ACC112 (cell line): Measurements from ENCODE around the gene CHD9.
A peak's percentile ranks its signal among the peaks of the same experiment; 100 is the strongest.

ENCODE experiments used
- H2AFZ ChIP-seq: fragments of 200-600 bp; sonication (generic); one replicate; pipeline ENCODE4 v1.6.0; 2017; ENCODE audit warnings: antibody characterized with exemption, low read length; ENCODE audit not compliant: unreplicated experiment
- H3K27ac ChIP-seq: fragments of 200-600 bp; sonication (generic); 2 replicates; pipeline ENCODE4 v1.5.1; 2014; ENCODE audit warnings: low read depth, mild to moderate bottlenecking, antibody characterized with exemption, low read length, moderate library complexity
- H3K27me3 ChIP-seq: fragments of 200-600 bp; sonication (generic); 2 replicates; pipeline ENCODE4 v1.6.1; 2014; ENCODE audit warnings: mild to moderate bottlenecking, antibody characterized with exemption, low read length, moderate library complexity, mixed read lengths; ENCODE audit not compliant: insufficient read depth
- H3K36me3 ChIP-seq: fragments of 200-600 bp; sonication (generic); 2 replicates; pipeline ENCODE4 v1.6.1; 2016; ENCODE audit warnings: mild to moderate bottlenecking, antibody characterized with exemption, low read length, moderate library complexity, mixed read lengths; ENCODE audit not compliant: insufficient read depth
- H3K4me1 ChIP-seq: fragments of 200-600 bp; sonication (generic); one replicate; pipeline ENCODE4 v1.6.1; 2016; ENCODE audit warnings: low read length, mixed read lengths; ENCODE audit not compliant: insufficient read depth, unreplicated experiment, control insufficient read depth
- H3K4me3 ChIP-seq: fragments of 200-600 bp; sonication (generic); 2 replicates; pipeline ENCODE4 v1.5.1; 2014; ENCODE audit warnings: mild to moderate bottlenecking, low read depth, low read length
- H3K79me2 ChIP-seq: fragments of 200-600 bp; sonication (generic); one replicate; pipeline ENCODE4 v1.6.0; 2016; ENCODE audit warnings: low read length; ENCODE audit not compliant: control insufficient read depth, unreplicated experiment, insufficient read depth

CHD9 gene

GRCh38 chr16:53121043-53121620, 66.3 kb downstream of the CHD9 start:
- Histone ChIP-seq H3K4me3 (no peak overlapping the region), H3K4me1 (peaks cover 7% of the 10 kb centered on the region), H3K27me3 (no peaks in the 10 kb centered on the region), H3K36me3 (no peaks in the 10 kb centered on the region), H2AFZ (no peak overlapping the region), H3K79me2 (peaks cover 13% of the 10 kb centered on the region), H3K27ac (0 out of 2 replicates have a peak overlapping the region, but pooled peaks have one; percentile 45)

- H3K4me1 ChIP-seq: peaks cover 7% of the 10 kb centered on the region
- no peak overlapping the region for H2AFZ ChIP-seq
- H3K27me3 ChIP-seq: no peaks in the 10 kb centered on the region
- H3K4me3 ChIP-seq: no peak overlapping the region
- H3K27ac ChIP-seq: peak overlapping the region; percentile 45; the same call in 1 of the 2 replicates
- peaks cover 14% of the 10 kb centered on the region for H3K79me2 ChIP-seq
- H3K36me3 ChIP-seq: no peaks in the 10 kb centered on the region
Observed at GRCh38 chr16:53121661-53122060, 66.9 kb downstream of the CHD9 start.

GRCh38 chr16:53123747-53124146, 69.0 kb downstream of the CHD9 start:
- Histone ChIP-seq H3K27ac (peak overlapping the region; percentile 4), H3K36me3 (no peaks in the 10 kb centered on the region), H3K79me2 (peaks cover 18% of the 10 kb centered on the region), H3K4me1 (peaks cover 9% of the 10 kb centered on the region), H3K27me3 (no peaks in the 10 kb centered on the region), H2AFZ (no peak overlapping the region), H3K4me3 (no peak overlapping the region)

- Histone ChIP-seq H3K36me3 (no peaks in the 10 kb centered on the region), H3K27me3 (no peaks in the 10 kb centered on the region), H2AFZ (no peak overlapping the region), H3K4me3 (no peak overlapping the region), H3K79me2 (peaks cover 21% of the 10 kb centered on the region), H3K27ac (no peak overlapping the region), H3K4me1 (peaks cover 20% of the 10 kb centered on the region)
Observed at GRCh38 chr16:53126390-53126789, 71.6 kb downstream of the CHD9 start.

- H2AFZ ChIP-seq: peak overlapping the region; percentile 88
- no peaks in the 10 kb centered on the region for H3K36me3 ChIP-seq
- H3K4me1 ChIP-seq: peaks cover 25% of the 10 kb centered on the region
- no peaks in the 10 kb centered on the region for H3K27me3 ChIP-seq
- H3K79me2 ChIP-seq: peaks cover 44% of the 10 kb centered on the region
- H3K4me3 ChIP-seq: peak overlapping the region; percentile 91
- peak overlapping the region; percentile 73 for H3K27ac ChIP-seq
Observed at GRCh38 chr16:53129281-53130158, 74.7 kb downstream of the CHD9 start.

GRCh38 chr16:53130159-53131049, 75.6 kb downstream of the CHD9 start:
- H3K36me3 ChIP-seq: no peaks in the 10 kb centered on the region
- peak overlapping the region; percentile 82 for H3K27ac ChIP-seq
- peaks cover 27% of the 10 kb centered on the region for H3K4me1 ChIP-seq
- H2AFZ ChIP-seq: peak overlapping the region; percentile 88
- H3K27me3 ChIP-seq: no peaks in the 10 kb centered on the region
- peak overlapping the region; percentile 91 for H3K4me3 ChIP-seq
- peaks cover 52% of the 10 kb centered on the region for H3K79me2 ChIP-seq

- Histone ChIP-seq H3K79me2 (peaks cover 50% of the 10 kb centered on the region), H3K36me3 (no peaks in the 10 kb centered on the region), H3K27me3 (no peaks in the 10 kb centered on the region), H3K4me3 (peak overlapping the region; percentile 91), H3K27ac (peak overlapping the region; percentile 82), H2AFZ (peak overlapping the region; percentile 75), H3K4me1 (peaks cover 27% of the 10 kb centered on the region)
Observed at GRCh38 chr16:53131050-53131362, 76.2 kb downstream of the CHD9 start.

- H3K4me3 ChIP-seq: peak overlapping the region; percentile 98
- peaks cover 49% of the 10 kb centered on the region for H3K79me2 ChIP-seq
- peaks cover 27% of the 10 kb centered on the region for H3K4me1 ChIP-seq
- peak overlapping the region; percentile 62; the same call in 1 of the 2 replicates for H3K27ac ChIP-seq
- no peaks in the 10 kb centered on the region for H3K27me3 ChIP-seq
- peak overlapping the region; percentile 48 for H2AFZ ChIP-seq
- H3K36me3 ChIP-seq: no peaks in the 10 kb centered on the region
Observed at GRCh38 chr16:53131363-53132071, 76.7 kb downstream of the CHD9 start.

GRCh38 chr16:53132406-53132805, 77.6 kb downstream of the CHD9 start:
- Histone ChIP-seq H3K27ac (peak overlapping the region; percentile 62), H3K36me3 (no peaks in the 10 kb centered on the region), H3K79me2 (peaks cover 53% of the 10 kb centered on the region), H3K4me3 (peak overlapping the region; percentile 98), H3K27me3 (no peaks in the 10 kb centered on the region), H3K4me1 (peaks cover 27% of the 10 kb centered on the region), H2AFZ (no peak overlapping the region)

- Histone ChIP-seq H3K4me1 (peaks cover 13% of the 10 kb centered on the region), H3K79me2 (peaks cover 76% of the 10 kb centered on the region), H3K4me3 (no peak overlapping the region), H2AFZ (no peak overlapping the region), H3K27me3 (no peaks in the 10 kb centered on the region), H3K27ac (no peak overlapping the region), H3K36me3 (no peaks in the 10 kb centered on the region)
Observed at GRCh38 chr16:53135329-53135728, 80.5 kb downstream of the CHD9 start.
